Measurements from ENCODE around the gene SETD3. TPM values are rescaled to one million over a fixed set of nuclear protein-coding genes. Genes with fewer than 3 reads are reported as not detected.

Gene SETD3
- total RNA-seq, 4 donors from 2014 or later: 135 to 170 (median 148) TPM

- H3K9me3 ChIP-seq: no peaks in the 10 kb centered on the region
- whole genome bisulfite sequencing: 75% methylated on average over 11 of the region's 15 CpGs
- H3K4me1 ChIP-seq: no peaks in the 10 kb centered on the region
- DNase-seq (ENCODE audit: extremely low spot score): no peak
- H3K36me3 ChIP-seq: no peaks in the 10 kb centered on the region
- H3K27ac ChIP-seq (replicated peaks in 1 of 4): no peak overlapping the region
- no peaks in the 10 kb centered on the region for H3K27me3 ChIP-seq
- intact Hi-C loops (cut with DNase I): no loop called here
- no peak overlapping the region for H3K4me3 ChIP-seq
- TF ChIP-seq CTCF (IDR thresholded peaks at IDR 0.05) (no peak), POLR2A (IDR thresholded peaks at IDR 0.05; ENCODE audit: low read depth) (no peak), EP300 (IDR thresholded peaks at IDR 0.05) (no peak), POLR2AphosphoS5 (IDR thresholded peaks at IDR 0.05) (no peak)
These were observed 123.3 kb downstream of the SETD3 start for GRCh38 chr14:99357151-99357915.

- no peak overlapping the region for H3K27ac ChIP-seq (replicated peaks in 1 of 4)
- WGBS: 87% methylated on average over 15 of the region's 15 CpGs
- intact Hi-C loops (cut with DNase I): no loop called here
- no peak overlapping the region for H3K4me3 ChIP-seq
- no peaks in the 10 kb centered on the region for H3K4me1 ChIP-seq
- H3K9me3 ChIP-seq: no peaks in the 10 kb centered on the region
- H3K27me3 ChIP-seq: no peaks in the 10 kb centered on the region
- no peak for DNase-seq (ENCODE audit: extremely low spot score)
- TF ChIP-seq CTCF (IDR thresholded peaks at IDR 0.05) (no peak), EP300 (IDR thresholded peaks at IDR 0.05) (no peak), POLR2A (IDR thresholded peaks at IDR 0.05; ENCODE audit: low read depth) (no peak), POLR2AphosphoS5 (IDR thresholded peaks at IDR 0.05) (no peak)
- no peaks in the 10 kb centered on the region for H3K36me3 ChIP-seq
These were observed 124.5 kb downstream of the SETD3 start for GRCh38 chr14:99356031-99356608.

GRCh38 chr14:99354166-99354875 lies 126.3 kb downstream of the SETD3 start:
- Histone ChIP-seq H3K4me1 (no peaks in the 10 kb centered on the region), H3K9me3 (no peaks in the 10 kb centered on the region), H3K36me3 (no peaks in the 10 kb centered on the region), H3K27me3 (no peaks in the 10 kb centered on the region), H3K4me3 (no peak overlapping the region), H3K27ac (replicated peaks in 1 of 4) (no peak overlapping the region)
- 95% methylated on average over 4 of the region's 7 CpGs for WGBS
- TF ChIP-seq EP300 (IDR thresholded peaks at IDR 0.05) (no peak), POLR2A (IDR thresholded peaks at IDR 0.05; ENCODE audit: low read depth) (no peak), CTCF (IDR thresholded peaks at IDR 0.05) (no peak), POLR2AphosphoS5 (IDR thresholded peaks at IDR 0.05) (no peak)
- DNase-seq (ENCODE audit: extremely low spot score): no peak
- intact Hi-C loops (cut with DNase I): no loop called here

GRCh38 chr14:99352688-99353280 lies 127.9 kb downstream of the SETD3 start:
- intact Hi-C loops (cut with DNase I): no loop called here
- Histone ChIP-seq H3K4me3 (no peak overlapping the region), H3K27ac (replicated peaks in 1 of 4) (no peak overlapping the region), H3K4me1 (no peaks in the 10 kb centered on the region), H3K9me3 (no peaks in the 10 kb centered on the region), H3K27me3 (no peaks in the 10 kb centered on the region), H3K36me3 (no peaks in the 10 kb centered on the region)
- TF ChIP-seq POLR2A (IDR thresholded peaks at IDR 0.05; ENCODE audit: low read depth): no peak
- TF ChIP-seq POLR2AphosphoS5 (IDR thresholded peaks at IDR 0.05): no peak
- TF ChIP-seq EP300 (IDR thresholded peaks at IDR 0.05): no peak
- no peak for DNase-seq (ENCODE audit: extremely low spot score)
- WGBS: 90% methylated on average over 23 of the region's 26 CpGs
